ENCODE data around the gene PLSCR5. TPM values are rescaled to one million over a fixed set of nuclear protein-coding genes. Genes with fewer than 3 reads are reported as not detected.

The PLSCR5 gene
- total and polyA plus RNA-seq, 3 donors from 2014 or later: not detected

GRCh38 chr3:146557745-146558144, 47.4 kb downstream of the PLSCR5 start:
- Histone ChIP-seq H3K4me3 (no peak overlapping the region), H3K27ac (no peak overlapping the region), H3K36me3 (ENCODE audit: low read depth, missing control alignments) (no peaks in the 10 kb centered on the region), H3K9me3 (no peaks in the 10 kb centered on the region), H3K4me1 (no peaks in the 10 kb centered on the region), H3K27me3 (no peaks in the 10 kb centered on the region)
- WGBS, 2 donors: 84 to 86% methylated on average over 4 of the region's 4 CpGs
- no peak for TF ChIP-seq CTCF (IDR thresholded peaks at IDR 0.05)
- no peak for TF ChIP-seq POLR2A (IDR thresholded peaks at IDR 0.05)
- intact Hi-C loops (cut with DNase I; ENCODE audit: low total_unique reads): no loop called here
- DNase-seq: no peak

DNA sequence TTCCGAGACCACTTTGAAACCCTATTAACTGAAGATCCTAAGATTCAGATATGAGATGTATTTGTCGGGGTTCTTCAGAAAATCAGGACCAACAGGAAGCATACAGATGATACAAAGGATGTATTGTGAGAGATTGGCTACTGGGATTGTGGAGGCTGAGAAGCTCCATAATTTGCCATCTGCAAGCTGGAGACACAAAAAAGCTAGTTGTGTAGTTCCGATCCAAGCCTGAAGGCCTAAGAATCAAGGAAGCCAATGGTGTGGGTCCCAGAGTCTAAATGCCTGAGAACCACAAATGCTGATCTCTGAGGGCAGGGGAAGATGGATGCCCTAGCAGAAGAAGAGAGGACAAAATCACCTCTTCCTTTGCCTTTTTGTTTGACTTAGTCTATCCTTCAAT, 49.8 kb downstream of the PLSCR5 start:
- intact Hi-C loops (cut with DNase I; ENCODE audit: low total_unique reads): no loop called here
- TF ChIP-seq CTCF (IDR thresholded peaks at IDR 0.05): no peak
- TF ChIP-seq POLR2A (IDR thresholded peaks at IDR 0.05): no peak
- no peak overlapping the region for H3K27ac ChIP-seq
- no peaks in the 10 kb centered on the region for H3K9me3 ChIP-seq
- H3K27me3 ChIP-seq: no peaks in the 10 kb centered on the region
- H3K4me3 ChIP-seq: no peak overlapping the region
- WGBS, 2 donors: 90 to 93% methylated on average over 3 of the region's 3 CpGs
- no peaks in the 10 kb centered on the region for H3K4me1 ChIP-seq
- DNase-seq: no peak
- H3K36me3 ChIP-seq (ENCODE audit: low read depth, missing control alignments): no peaks in the 10 kb centered on the region

GRCh38 chr3:146554151-146554760, 50.9 kb downstream of the PLSCR5 start:
- no peaks in the 10 kb centered on the region for H3K4me1 ChIP-seq
- H3K36me3 ChIP-seq (ENCODE audit: low read depth, missing control alignments): no peaks in the 10 kb centered on the region
- 88 to 90% methylated on average over 7 of the region's 7 CpGs for WGBS, 2 donors
- intact Hi-C loops (cut with DNase I; ENCODE audit: low total_unique reads): no loop called here
- DNase-seq: no peak
- no peak overlapping the region for H3K27ac ChIP-seq
- H3K4me3 ChIP-seq: no peak overlapping the region
- H3K27me3 ChIP-seq: no peaks in the 10 kb centered on the region
- no peaks in the 10 kb centered on the region for H3K9me3 ChIP-seq
- TF ChIP-seq POLR2A (IDR thresholded peaks at IDR 0.05): no peak

DNA sequence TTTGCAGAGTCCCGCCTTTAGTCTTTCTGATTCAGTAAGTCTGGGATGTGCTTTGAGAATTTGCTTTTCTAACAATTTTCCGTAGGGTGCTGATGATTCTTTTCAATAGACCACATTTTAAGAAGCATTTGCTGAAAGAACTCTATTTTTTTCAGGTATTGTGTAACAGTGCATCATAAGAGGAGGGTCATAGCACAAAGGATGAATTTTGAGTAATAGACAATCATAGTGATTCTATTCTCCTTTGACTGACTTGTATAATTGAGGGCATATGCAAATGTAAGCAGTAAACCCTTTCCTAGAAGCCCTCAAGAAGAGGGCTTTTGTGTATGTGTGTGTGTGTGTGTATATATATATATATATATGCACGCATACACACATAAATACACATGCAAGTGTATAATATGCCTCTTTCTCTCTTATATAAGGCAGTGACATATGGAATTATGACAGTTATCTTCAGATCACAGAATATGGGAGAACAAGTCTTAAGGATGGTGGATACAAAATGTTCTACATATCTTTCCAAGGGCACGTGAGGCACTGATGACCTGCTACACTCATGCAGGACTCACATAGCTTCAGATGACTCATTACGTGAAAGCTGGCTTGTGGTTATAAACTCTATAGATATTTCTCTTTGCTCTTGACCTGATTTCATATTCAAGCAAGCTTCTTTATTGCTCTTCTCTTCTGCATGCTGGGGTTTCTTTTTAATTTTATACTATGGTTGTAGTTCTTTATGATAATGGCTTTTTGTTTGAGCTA, 54.2 kb downstream of the PLSCR5 start:
- no peak for TF ChIP-seq POLR2A (IDR thresholded peaks at IDR 0.05)
- TF ChIP-seq CTCF (IDR thresholded peaks at IDR 0.05): no peak
- no peaks in the 10 kb centered on the region for H3K4me1 ChIP-seq
- H3K27ac ChIP-seq: no peak overlapping the region
- no peak overlapping the region for H3K4me3 ChIP-seq
- no peaks in the 10 kb centered on the region for H3K36me3 ChIP-seq (ENCODE audit: low read depth, missing control alignments)
- DNase-seq: no peak
- H3K9me3 ChIP-seq: no peaks in the 10 kb centered on the region
- 83 to 84% methylated on average over 5 of the region's 5 CpGs for WGBS, 2 donors
- no peaks in the 10 kb centered on the region for H3K27me3 ChIP-seq
- intact Hi-C loops (cut with DNase I; ENCODE audit: low total_unique reads): no loop called here

- Histone ChIP-seq H3K4me1 (no peaks in the 10 kb centered on the region), H3K4me3 (no peak overlapping the region), H3K27me3 (no peaks in the 10 kb centered on the region), H3K27ac (no peak overlapping the region), H3K9me3 (no peaks in the 10 kb centered on the region), H3K36me3 (ENCODE audit: low read depth, missing control alignments) (no peaks in the 10 kb centered on the region)
- intact Hi-C loops (cut with DNase I; ENCODE audit: low total_unique reads): no loop called here
- no peak for DNase-seq
- no peak for TF ChIP-seq CTCF (IDR thresholded peaks at IDR 0.05)
- TF ChIP-seq POLR2A (IDR thresholded peaks at IDR 0.05): no peak
Measured at GRCh38 chr3:146550070-146550615, 55.0 kb downstream of the PLSCR5 start.
